Activated T-helper 2 cell treated with anti-CD3 and anti-CD28 coated beads, Interferon-gamma antibody, Interleukin-2, Interleukin-4, amounts not matched to agents 10 μg/mL and 5 μg/mL and 100 μg/mL, durations not matched to agents 14 hours and 24 hours and 36 hours (primary cell): Measurements from ENCODE around the gene MICU1. TPM values are rescaled to one million over a fixed set of nuclear protein-coding genes. Genes with fewer than 3 reads are reported as not detected.

Source experiments
- total RNA-seq: library from RNA; stranded (reverse); gene quantifications from 2 replicates; pipeline ENCODE4 v1.2.3, GENCODE V29; 2022

The MICU1 gene
- total RNA-seq, 1 donor from 2014 or later, result 30.7 TPM

Other genes with a start within 250 kb of the MICU1 start
- 11.6 and 13.2 TPM in 2 replicates for gene MCU, start 66.1 kb upstream of the MICU1 start, total RNA-seq